ENCODE data around the gene PXYLP1. TPM values are rescaled to one million over a fixed set of nuclear protein-coding genes. Genes with fewer than 3 reads are reported as not detected.

The PXYLP1 gene
- total and polyA plus RNA-seq, 2 donors (not counting 1 experiment from before 2014, with no cell fraction given), result 1.4 to 4.5 TPM

DNA sequence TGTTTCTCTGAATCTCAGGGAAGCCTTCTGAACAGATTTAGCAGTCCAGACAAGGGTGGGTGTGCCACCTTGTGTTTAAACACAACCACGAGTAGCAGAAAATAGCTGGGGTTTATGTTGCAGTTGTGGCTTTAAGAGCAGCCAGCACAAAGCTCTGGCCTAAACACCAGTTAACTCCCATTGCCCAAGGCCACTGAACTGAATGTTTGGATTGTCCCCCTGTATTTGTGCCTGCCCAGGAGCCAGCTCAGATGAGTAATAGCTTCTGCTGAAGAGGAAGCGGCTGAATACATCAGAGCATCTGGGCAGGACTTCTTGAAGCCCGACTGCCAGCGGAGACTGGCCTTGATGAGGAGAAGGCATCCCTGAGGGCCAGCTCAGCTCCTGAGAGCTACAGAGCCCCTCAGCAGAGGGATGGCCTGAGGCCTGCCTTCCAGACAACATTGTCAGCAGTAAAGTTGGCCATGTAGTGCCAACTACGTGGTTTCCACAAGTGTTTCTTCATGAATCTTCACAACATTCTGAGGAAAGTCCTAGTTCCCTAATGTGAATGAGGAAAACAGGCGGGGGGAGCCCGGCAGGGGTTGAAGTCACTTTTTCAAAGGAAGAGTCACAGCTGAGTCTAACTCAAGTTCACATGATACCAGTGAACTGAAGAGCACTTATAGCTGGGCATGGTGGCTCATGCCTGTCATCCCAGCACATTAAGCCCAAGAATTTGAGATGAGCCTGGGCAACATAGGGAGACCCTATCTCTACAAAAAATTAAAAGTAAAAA lies 70.9 kb downstream of the PXYLP1 start:
- Histone ChIP-seq H3K4me1 (ENCODE audit: control insufficient read depth in 2 of 2, insufficient read depth in 2 of 2, low read length in 2 of 2) (peaks cover 0 to 5% of the 10 kb centered on the region in 2 donors), H2AFZ (ENCODE audit: insufficient read depth, low read depth, low read length, poor library complexity, severe bottlenecking) (no peak overlapping the region), H3K36me3 (replicated peaks in 1 of 2; ENCODE audit: control extremely low read depth in 1 of 2, control insufficient read depth in 1 of 2, extremely low read depth in 1 of 2, insufficient read depth in 2 of 2, low read length in 1 of 2) (no peaks in the 10 kb centered on the region), H3K4me2 (replicated peaks; ENCODE audit: low read depth, low read length, poor library complexity, severe bottlenecking) (no peak overlapping the region), H3K4me3 (ENCODE audit: control extremely low read depth in 1 of 5, extremely low read depth in 1 of 5, insufficient read depth in 1 of 5, low read depth in 2 of 5, low read length in 4 of 5) (no peak overlapping the region), H4K20me1 (ENCODE audit: control insufficient read depth, insufficient read depth, low read length, poor library complexity, severe bottlenecking) (no peaks in the 10 kb centered on the region), H3K79me2 (ENCODE audit: control insufficient read depth, insufficient read depth, low read length) (no peaks in the 10 kb centered on the region), H3K9ac (ENCODE audit: low read length) (no peak overlapping the region), H3K27ac (ENCODE audit: low read length in 2 of 2) (no peak overlapping the region), H3K9me3 (ENCODE audit: control extremely low read depth in 1 of 3, control insufficient read depth in 2 of 3, insufficient read depth in 1 of 3, low read length in 2 of 3) (no peaks in the 10 kb centered on the region), H3K27me3 (replicated peaks in 1 of 4; ENCODE audit: control extremely low read depth in 1 of 4, control insufficient read depth in 3 of 4, insufficient read depth in 4 of 4, low read length in 3 of 4) (no peaks in the 10 kb centered on the region)
- no peak overlapping the region for H3K27ac Mint-ChIP-seq
- no peaks in the 10 kb centered on the region for H3K9me3 Mint-ChIP-seq (ENCODE audit: insufficient read depth)
- no peaks in the 10 kb centered on the region for H3K4me1 Mint-ChIP-seq
- TF ChIP-seq EZH2 (IDR thresholded peaks at IDR 0.05; ENCODE audit: borderline replicate concordance, insufficient read depth, low read depth, low read length, poor library complexity, severe bottlenecking) (no peak), CTCF (IDR thresholded peaks at IDR 0.05) (no peak)
- no peak overlapping the region for H3K4me3 Mint-ChIP-seq
- intact Hi-C loops (cut with micrococcal nuclease), result loop anchor here (1.0 to 2.0 kb wide), 3 partner anchors 71 to 258 kb away; partner anchors contain the start of gene PXYLP1
- WGBS (ENCODE audit: insufficient coverage), result 78% methylated on average over 7 of the region's 7 CpGs
- no peaks in the 10 kb centered on the region for H3K27me3 Mint-ChIP-seq
- CTCF ChIA-PET, result interaction anchor here (0.5 to 19.3 kb wide), 13 partner anchors 9 to 368 kb away, joined by 3 to 404 read pairs (median 5); partner anchors contain the start of gene PXYLP1
- no peak for DNase-seq
- POLR2A ChIA-PET, result interaction anchor here (0.5 kb wide), 1 partner anchor 429 kb away, joined by 8 read pairs; no protein-coding TSS in a partner anchor
- no peak for ATAC-seq (ENCODE audit: low read depth)

Data from B cell (primary cell).